CD4-positive, alpha-beta T cell treated with Interleukin-10 for 1 hour (primary cell): ENCODE results near the gene TKT.
"Not testable (repeated sequence)": the region's sequence is repeated elsewhere in the genome, so short reads cannot be mapped to it uniquely, and the experiment has no call there.

ENCODE experiments used
- DNase-seq: peaks from one replicate; pipeline ENCODE4 v3.0.0-alpha.2; 2020

The TKT gene

GRCh38 chr3:53259427-53260259 lies 3.8 kb upstream of the TKT start:
- no peak for DNase-seq

GRCh38 chr3:53258600-53259426 lies 3.0 kb upstream of the TKT start:
- no peak for DNase-seq

GRCh38 chr3:53257465-53257864 lies 1.6 kb upstream of the TKT start:
- no peak for DNase-seq

GRCh38 chr3:53256704-53257055 lies 858 bp upstream of the TKT start:
- DNase-seq, result no peak

- DNase-seq, result peak; percentile 37
Observed at GRCh38 chr3:53255423-53255774, 423 bp downstream of the TKT start.

GRCh38 chr3:53254509-53255422 lies 1.1 kb downstream of the TKT start:
- DNase-seq, result peak; percentile 53

GRCh38 chr3:53253707-53254508 lies 1.9 kb downstream of the TKT start:
- no peak for DNase-seq

GRCh38 chr3:53252947-53253322 lies 2.9 kb downstream of the TKT start:
- not testable (repeated sequence) for DNase-seq

GRCh38 chr3:53252096-53252946 lies 3.5 kb downstream of the TKT start:
- no peak for DNase-seq

GRCh38 chr3:53250881-53251605 lies 4.8 kb downstream of the TKT start:
- no peak for DNase-seq

- DNase-seq, result no peak
Observed at GRCh38 chr3:53250453-53250852, 5.4 kb downstream of the TKT start.

- DNase-seq, result no peak
Observed at GRCh38 chr3:53248161-53248560, 7.7 kb downstream of the TKT start.

GRCh38 chr3:53247619-53248018 lies 8.2 kb downstream of the TKT start:
- no peak for DNase-seq

GRCh38 chr3:53244271-53244670 lies 11.6 kb downstream of the TKT start:
- DNase-seq, result no peak

GRCh38 chr3:53243785-53244184 lies 12.0 kb downstream of the TKT start:
- no peak for DNase-seq

- DNase-seq, result no peak
Observed at GRCh38 chr3:53243165-53243564, 12.7 kb downstream of the TKT start.

GRCh38 chr3:53242642-53243041 lies 13.2 kb downstream of the TKT start:
- DNase-seq, result no peak

- no peak for DNase-seq
Observed at GRCh38 chr3:53242155-53242554, 13.7 kb downstream of the TKT start.

GRCh38 chr3:53240989-53241972 lies 14.5 kb downstream of the TKT start:
- DNase-seq, result no peak
